ENCODE results near the gene HIKESHI. TPM values are rescaled to one million over a fixed set of nuclear protein-coding genes. Genes with fewer than 3 reads are reported as not detected.
"Not testable (repeated sequence)": the region's sequence is repeated elsewhere in the genome, so short reads cannot be mapped to it uniquely, and the experiment has no call there.

Gene HIKESHI
- polyA plus RNA-seq, 1 of the 3 experiments (the other 2 are of a cell fraction): 62.3 TPM

DNA sequence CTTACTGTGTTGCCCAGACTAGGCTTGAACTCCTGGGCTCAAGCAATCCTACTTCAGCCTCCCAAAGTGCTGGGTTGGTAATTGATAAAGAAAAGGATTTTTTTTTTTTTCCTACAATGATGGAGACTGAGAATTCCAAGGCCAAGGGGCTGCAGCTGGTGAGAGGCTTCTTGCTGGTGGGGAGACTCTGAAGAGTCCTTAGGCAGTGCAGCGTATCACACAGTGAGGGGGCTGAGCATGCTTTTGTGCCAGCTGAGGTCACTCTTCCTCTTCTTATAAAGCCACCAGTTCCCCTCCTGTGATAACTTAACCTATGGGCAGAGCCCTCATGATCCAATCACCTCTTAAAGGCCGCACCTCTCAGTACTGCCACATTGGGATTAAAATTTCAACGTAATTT lies 44.5 kb downstream of the HIKESHI start:
- no peak for TF ChIP-seq SMC3 (IDR thresholded peaks at IDR 0.05; ENCODE audit: low read depth, low read length)
- no peak for TF ChIP-seq RAD21 (IDR thresholded peaks at IDR 0.05; ENCODE audit: low read length)
- no peak for TF ChIP-seq FOSL2 (IDR thresholded peaks at IDR 0.05; ENCODE audit: borderline replicate concordance, low read depth)
- TF ChIP-seq CTCF (IDR thresholded peaks at IDR 0.05): no peak
- TF ChIP-seq POLR2AphosphoS5 (IDR thresholded peaks at IDR 0.05; ENCODE audit: low read depth, low read length): no peak
- no peak for TF ChIP-seq ELF1 (IDR thresholded peaks at IDR 0.05)
- TF ChIP-seq GABPA (IDR thresholded peaks at IDR 0.05; ENCODE audit: low read depth): no peak
- TF ChIP-seq, protein P1, sequence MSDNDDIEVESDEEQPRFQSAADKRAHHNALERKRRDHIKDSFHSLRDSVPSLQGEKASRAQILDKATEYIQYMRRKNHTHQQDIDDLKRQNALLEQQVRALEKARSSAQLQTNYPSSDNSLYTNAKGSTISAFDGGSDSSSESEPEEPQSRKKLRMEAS (IDR thresholded peaks at IDR 0.05; ENCODE audit: low read depth): no peak
- TF ChIP-seq JUND (IDR thresholded peaks at IDR 0.05): no peak
- Histone ChIP-seq H4K20me1 (ENCODE audit: insufficient read depth) (no peaks in the 10 kb centered on the region), H3K9me3 (no peaks in the 10 kb centered on the region), H3K36me3 (replicated peaks in 1 of 2; ENCODE audit: control insufficient read depth in 1 of 2, insufficient read depth in 2 of 2, low read length in 1 of 2) (peaks cover 28 to 36% of the 10 kb centered on the region in 2 experiments), H3K4me1 (ENCODE audit: control insufficient read depth in 1 of 2, insufficient read depth in 2 of 2, low read depth in 1 of 2, low read length in 1 of 2) (no peaks in the 10 kb centered on the region), H3K79me2 (ENCODE audit: insufficient read depth) (peaks cover 11% of the 10 kb centered on the region; the same call in 1 of the 2 replicates), H2AFZ (ENCODE audit: low read depth) (no peak overlapping the region), H3K9ac (no peak overlapping the region), H3K4me2 (no peak overlapping the region), H3K9me2 (no peaks in the 10 kb centered on the region; the same call in 1 of the 2 replicates), H3F3A (replicated peaks; ENCODE audit: insufficient read depth) (no peaks in the 10 kb centered on the region), H3K4me3 (ENCODE audit: low read depth in 2 of 2, low read length in 1 of 2) (no peak overlapping the region), H3K27ac (ENCODE audit: low read depth in 2 of 2, low read length in 1 of 2) (no peak overlapping the region), H3K27me3 (ENCODE audit: insufficient read depth) (no peaks in the 10 kb centered on the region)
- ChIA-PET POLR2A (no interaction called here), CTCF (no interaction called here)
- 91% methylated on average over 3 of the region's 3 CpGs for WGBS (ENCODE audit: low lambda C conversion rate)
- DNase-seq: no peak

GRCh38 chr11:86355256-86355655 lies 53.2 kb downstream of the HIKESHI start:
- Histone ChIP-seq H3K9me3 (no peaks in the 10 kb centered on the region), H3K9ac (no peak overlapping the region), H3K27ac (ENCODE audit: low read depth in 2 of 2, low read length in 1 of 2) (no peak overlapping the region), H3K4me3 (ENCODE audit: low read depth in 2 of 2, low read length in 1 of 2) (no peak overlapping the region), H3K79me2 (ENCODE audit: insufficient read depth) (no peaks in the 10 kb centered on the region), H4K20me1 (ENCODE audit: insufficient read depth) (no peaks in the 10 kb centered on the region), H3K36me3 (replicated peaks in 1 of 2; ENCODE audit: control insufficient read depth in 1 of 2, insufficient read depth in 2 of 2, low read length in 1 of 2) (no peaks in the 10 kb centered on the region), H2AFZ (ENCODE audit: low read depth) (no peak overlapping the region), H3F3A (replicated peaks; ENCODE audit: insufficient read depth) (no peaks in the 10 kb centered on the region), H3K27me3 (ENCODE audit: insufficient read depth) (no peaks in the 10 kb centered on the region), H3K4me1 (ENCODE audit: control insufficient read depth in 1 of 2, insufficient read depth in 2 of 2, low read depth in 1 of 2, low read length in 1 of 2) (no peaks in the 10 kb centered on the region), H3K9me2 (no peaks in the 10 kb centered on the region), H3K4me2 (no peak overlapping the region)
- 85% methylated on average over 4 of the region's 4 CpGs for WGBS (ENCODE audit: low lambda C conversion rate)
- TF ChIP-seq SMC3 (IDR thresholded peaks at IDR 0.05; ENCODE audit: low read depth, low read length) (no peak), REST (IDR thresholded peaks at IDR 0.05; ENCODE audit: low read depth, low read length) (no peak)
- CTCF ChIA-PET: interaction anchor here (0.7 kb wide), 1 partner anchor 12 kb away, joined by 3 read pairs; no protein-coding TSS in a partner anchor
- no peak for DNase-seq
- POLR2A ChIA-PET: no interaction called here

- CTCF ChIA-PET: interaction anchor here (1.0 kb wide), 1 partner anchor 11 kb away, joined by 3 read pairs; no protein-coding TSS in a partner anchor
- H3K9me3 ChIP-seq; H3K27me3 ChIP-seq (ENCODE audit: insufficient read depth); H3K4me1 ChIP-seq (ENCODE audit: control insufficient read depth in 1 of 2, insufficient read depth in 2 of 2, low read depth in 1 of 2, low read length in 1 of 2); H3K9me2 ChIP-seq; POLR2A ChIA-PET; H3K9ac ChIP-seq; H3K36me3 ChIP-seq (replicated peaks in 1 of 2; ENCODE audit: control insufficient read depth in 1 of 2, insufficient read depth in 2 of 2, low read length in 1 of 2); H3K27ac ChIP-seq (ENCODE audit: low read depth in 2 of 2, low read length in 1 of 2); H3K4me2 ChIP-seq; H3F3A ChIP-seq (replicated peaks; ENCODE audit: insufficient read depth); H3K79me2 ChIP-seq (ENCODE audit: insufficient read depth); DNase-seq; H2AFZ ChIP-seq (ENCODE audit: low read depth); H4K20me1 ChIP-seq (ENCODE audit: insufficient read depth); H3K4me3 ChIP-seq (ENCODE audit: low read depth in 2 of 2, low read length in 1 of 2): not testable (repeated sequence)
- WGBS (ENCODE audit: low lambda C conversion rate): 71% methylated on average over 4 of the region's 4 CpGs
Observed at GRCh38 chr11:86357412-86357811, 55.4 kb downstream of the HIKESHI start.

Measured in SK-N-SH (cell line).